Mucosa of descending colon (tissue), 3 donors: Measurements from ENCODE around the gene JHY. TPM values are rescaled to one million over a fixed set of nuclear protein-coding genes. Genes with fewer than 3 reads are reported as not detected.

ENCODE experiments used
- ATAC-seq: fragments of 200-7000 bp; cut with Tn5 transposase; one replicate; pipeline ENCODE4 v1.9.1; 2020; ENCODE audit warnings: mild to moderate bottlenecking, moderate library complexity
- DNase-seq, 3 donors: peaks; one replicate each; pipeline ENCODE4 v3.0.0-alpha.2; 2020
- H3K36me3 ChIP-seq: fragments of 200-600 bp; one replicate; pipeline ENCODE4 v1.8.0; 2021; ENCODE audit warnings: low read depth, mild to moderate bottlenecking
- H3K4me1 ChIP-seq: fragments of 200-600 bp; one replicate; pipeline ENCODE4 v1.8.0; 2021; ENCODE audit warnings: low read depth, mild to moderate bottlenecking
- H3K4me3 ChIP-seq: fragments of 200-600 bp; one replicate; pipeline ENCODE4 v1.8.0; 2021; ENCODE audit warnings: mild to moderate bottlenecking
- H3K9me3 ChIP-seq: fragments of 200-600 bp; one replicate; pipeline ENCODE4 v1.8.0; 2021; ENCODE audit warnings: mild to moderate bottlenecking
- CTCF ChIP-seq: fragments of 200-600 bp; IDR thresholded peaks from one replicate; pipeline ENCODE4 v1.8.0; 2022; ENCODE audit warnings: antibody characterized with exemption, mild to moderate bottlenecking
- intact Hi-C, 2 donors: fragments of 100-400 bp; cut with DNase I in 1 of 2; cut with micrococcal nuclease in 1 of 2; formaldehyde crosslinking; loops; one replicate each; pipeline versions ENCODE4 v1.11.0 to v1.11.1; 2022; cut with DNase I, micrococcal nuclease
- total RNA-seq, 3 donors: library from RNA; stranded (reverse); fragmentation: NEBNext Ultra II Directional in 2 of 3; extraction: Animal tissue kit (Norgen Biotek cat#: 25700) in 2 of 3; gene quantifications; one replicate each; pipeline versions ENCODE4 v1.2.1 to v1.2.4, GENCODE V29; 2021 to 2023
- donor health status: DM: no; HTN: no; CAD: no; lungs with moderate emphysema.
- donor health status: DM: no; HTN: no; CAD: no.
- donor health status: DM: no; HTN: yes; CAD: no.

Gene JHY
- total RNA-seq, 3 donors from 2014 or later: 1.5 to 5.4 (median 2.4) TPM

DNA sequence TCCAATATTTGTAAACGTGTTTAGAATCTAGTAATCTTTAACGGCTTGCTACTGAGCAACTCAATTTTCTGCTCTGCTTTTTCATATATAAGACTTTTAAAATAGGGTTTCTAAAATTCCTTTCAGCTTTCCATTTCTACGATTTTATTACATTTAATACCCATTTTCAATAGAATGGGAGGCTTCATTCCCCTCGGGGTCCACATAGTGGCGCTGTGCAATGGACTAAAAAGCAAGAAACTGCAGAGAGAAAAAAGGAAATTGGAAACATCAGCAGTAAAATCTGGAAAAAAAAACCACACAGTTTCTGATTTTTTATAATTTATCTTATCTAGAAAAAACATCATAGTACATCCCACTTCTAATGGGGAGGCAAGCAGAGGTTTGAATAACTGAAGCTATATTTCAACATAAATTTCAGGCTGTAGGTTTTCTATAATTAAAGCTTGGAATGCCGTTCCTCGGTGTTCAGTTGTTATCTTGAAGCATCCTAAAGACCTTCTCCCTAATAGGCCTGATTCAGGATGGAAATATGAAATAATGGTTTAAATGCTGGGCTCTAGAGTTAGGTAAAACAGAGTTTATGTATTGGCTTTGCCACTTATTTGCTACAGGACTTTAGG lies 18.7 kb upstream of the JHY start:
- intact Hi-C loops: loop anchor here (5.0 to 10.0 kb wide), 2 partner anchors 158 to 161 kb away; no protein-coding TSS in a partner anchor
- Histone ChIP-seq H3K4me3 (no peak overlapping the region), H3K9me3 (no peaks in the 10 kb centered on the region), H3K36me3 (no peaks in the 10 kb centered on the region), H3K4me1 (no peaks in the 10 kb centered on the region)
- DNase-seq: peak in 2 of 3 donors; percentile 35 to 64
- peak; percentile 67 for TF ChIP-seq CTCF
- no peak for ATAC-seq

GRCh38 chr11:122864386-122865115 lies 18.0 kb upstream of the JHY start:
- H3K9me3 ChIP-seq: no peaks in the 10 kb centered on the region
- TF ChIP-seq CTCF: no peak
- no peak overlapping the region for H3K4me3 ChIP-seq
- H3K4me1 ChIP-seq: no peaks in the 10 kb centered on the region
- H3K36me3 ChIP-seq: no peaks in the 10 kb centered on the region
- no peak for ATAC-seq
- intact Hi-C loops: loop anchor here (5.0 to 10.0 kb wide), 2 partner anchors 158 to 160 kb away; no protein-coding TSS in a partner anchor
- no peak for DNase-seq

GRCh38 chr11:122869622-122870021 lies 12.9 kb upstream of the JHY start:
- no peak overlapping the region for H3K4me3 ChIP-seq
- H3K36me3 ChIP-seq: no peaks in the 10 kb centered on the region
- H3K9me3 ChIP-seq: no peaks in the 10 kb centered on the region
- ATAC-seq: no peak
- H3K4me1 ChIP-seq: no peaks in the 10 kb centered on the region
- TF ChIP-seq CTCF: no peak
- DNase-seq: no peak
- intact Hi-C loops: loop anchor here in 1 of 2 donors (10.0 kb wide), 1 partner anchor 155 kb away; no protein-coding TSS in a partner anchor

- DNase-seq (no peak), ATAC-seq (no peak)
- intact Hi-C loops: no loop called here
- TF ChIP-seq CTCF: no peak
- H3K4me1 ChIP-seq: no peaks in the 10 kb centered on the region
- no peaks in the 10 kb centered on the region for H3K36me3 ChIP-seq
- H3K4me3 ChIP-seq: no peak overlapping the region
- H3K9me3 ChIP-seq: no peaks in the 10 kb centered on the region
These were observed 11.3 kb upstream of the JHY start for GRCh38 chr11:122871302-122871701.

DNA sequence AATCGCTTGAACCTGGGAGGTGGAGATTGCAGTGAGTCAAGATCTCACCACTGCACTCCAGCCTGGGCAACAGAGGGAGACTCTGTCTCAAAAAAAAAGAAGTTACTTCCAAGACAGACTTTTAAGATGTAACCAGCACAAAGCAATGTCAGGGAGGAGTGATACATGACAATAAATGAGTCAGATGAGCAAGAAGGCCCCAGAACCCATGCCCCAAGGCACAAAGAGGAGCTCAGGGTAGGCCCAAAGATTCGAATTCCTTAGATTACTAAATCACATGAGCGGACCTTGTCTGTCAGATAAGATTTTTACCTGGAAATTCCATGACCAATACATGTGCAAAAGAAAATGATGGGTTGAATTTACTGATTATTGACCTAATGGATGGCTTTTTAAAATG lies 10.5 kb upstream of the JHY start:
- no peak for DNase-seq
- intact Hi-C loops: no loop called here
- ATAC-seq: no peak
- no peak for TF ChIP-seq CTCF
- H3K4me1 ChIP-seq: no peaks in the 10 kb centered on the region
- H3K9me3 ChIP-seq: no peaks in the 10 kb centered on the region
- no peak overlapping the region for H3K4me3 ChIP-seq
- H3K36me3 ChIP-seq: no peaks in the 10 kb centered on the region
